AG20443 (cell line): ENCODE data around the gene UCN.

Experiments used
- DNase-seq: peaks from one replicate; pipeline ENCODE4 v3.0.0; 2012; ENCODE audit warnings: low spot score, mixed read lengths

The UCN gene

GRCh38 chr2:27261241-27261925, 46.9 kb downstream of the UCN start:
- DNase-seq, result no peak

- DNase-seq, result no peak
Measured at GRCh38 chr2:27258051-27258450, 50.2 kb downstream of the UCN start.
